Immature natural killer cell (primary cell): ENCODE data around the gene LMO2. TPM values are rescaled to one million over a fixed set of nuclear protein-coding genes. Genes with fewer than 3 reads are reported as not detected.
"Not testable (repeated sequence)": the region's sequence is repeated elsewhere in the genome, so short reads cannot be mapped to it uniquely, and the experiment has no call there.

Experiments
- DNase-seq, 3 donors: peaks; one replicate each; pipeline ENCODE4 v3.0.0; 2022; ENCODE audit warnings: mixed read lengths in 1 of 3
- H3K27ac Mint-ChIP-seq, 6 donors: one replicate each; pipeline ENCODE4 v1.8.0; 2020; ENCODE audit warnings: mixed read lengths in 6 of 6, mild to moderate bottlenecking in 5 of 6, inconsistent platforms in 4 of 6, moderate library complexity in 3 of 6
- H3K27me3 Mint-ChIP-seq, 3 donors: one replicate each; pipeline ENCODE4 v1.8.0; 2020 to 2021; ENCODE audit warnings: low read depth in 3 of 3, mild to moderate bottlenecking in 3 of 3, mixed read lengths in 3 of 3, moderate library complexity in 3 of 3, inconsistent platforms in 1 of 3
- H3K36me3 Mint-ChIP-seq, 3 donors: one replicate each; pipeline ENCODE4 v1.8.0; 2020; ENCODE audit warnings: mixed read lengths in 3 of 3, inconsistent platforms in 2 of 3, mild to moderate bottlenecking in 2 of 3
- H3K4me1 Mint-ChIP-seq, 2 donors: one replicate each; pipeline ENCODE4 v1.8.0; 2020; ENCODE audit warnings: inconsistent platforms in 2 of 2, mild to moderate bottlenecking in 2 of 2, mixed read lengths in 2 of 2, moderate library complexity in 1 of 2
- H3K4me3 Mint-ChIP-seq, 5 donors: one replicate each; pipeline ENCODE4 v1.8.0; 2020; ENCODE audit warnings: mild to moderate bottlenecking in 5 of 5, mixed read lengths in 5 of 5, inconsistent platforms in 3 of 5, moderate library complexity in 3 of 5
- H3K9me3 Mint-ChIP-seq, 6 donors: one replicate each; pipeline ENCODE4 v1.8.0; 2020; ENCODE audit warnings: mild to moderate bottlenecking in 6 of 6, mixed read lengths in 6 of 6, inconsistent platforms in 4 of 6, moderate library complexity in 3 of 6
- polyA plus RNA-seq, 3 donors: library from polyadenylated mRNA; unstranded; fragments of 300-500 nt; fragmentation: Illumina TruSeq; gene quantifications; one replicate each; pipeline ENCODE4 v1.2.3, GENCODE V29; 2021

LMO2 gene
- polyA plus RNA-seq, result 1 to 10 TPM in 2 of 3 donors, under 1 TPM in 1; 0.31 to 2.8 (median 1.9) TPM

- peak within 1 kb of the TSS in 4 of 5 donors; percentile 76 to 87 (median 86) for H3K4me3 Mint-ChIP-seq
Measured at GRCh38 chr11:33891714-33892327, at the start of gene LMO2. TSS of gene LMO2 (minus strand) at chr11:33892076. CDS start at chr11:33869716, 22,360 bp downstream.

GRCh38 chr11:33940538-33940815, 48.6 kb upstream of the LMO2 start:
- H3K27ac Mint-ChIP-seq, result no peak overlapping the region
- H3K9me3 Mint-ChIP-seq, result no peaks in the 10 kb centered on the region

More at GRCh38 chr11:33891714-33892327, at the start of gene LMO2:
- Mint-ChIP-seq H3K4me1 (peaks cover 37 to 57% of the 10 kb centered on the region in 2 donors), H3K27ac (peak within 1 kb of the TSS in 1 of 6 donors; percentile 64), H3K27me3 (peaks cover 25 to 44% (median 32%) of the 10 kb centered on the region in 3 donors), H3K9me3 (peaks cover 0 to 6% (median 0%) of the 10 kb centered on the region in 6 donors), H3K36me3 (no peaks in the 10 kb centered on the region)
- no peak for DNase-seq

GRCh38 chr11:33936725-33937604, 45.1 kb upstream of the LMO2 start:
- no peak for DNase-seq
- peaks cover 0 to 12% (median 5%) of the 10 kb centered on the region in 6 donors for H3K9me3 Mint-ChIP-seq

More at GRCh38 chr11:33940538-33940815, 48.6 kb upstream of the LMO2 start:
- DNase-seq, result no peak
- Mint-ChIP-seq H3K4me3 (no peak overlapping the region), H3K4me1 (no peaks in the 10 kb centered on the region), H3K36me3 (no peaks in the 10 kb centered on the region), H3K27me3 (peaks cover 4 to 10% (median 6%) of the 10 kb centered on the region in 3 donors)

GRCh38 chr11:33935461-33936456, 43.9 kb upstream of the LMO2 start:
- no peak overlapping the region for H3K4me3 Mint-ChIP-seq
- H3K4me1 Mint-ChIP-seq, result peaks cover 14 to 28% of the 10 kb centered on the region in 2 donors
- no peak for DNase-seq
- H3K27me3 Mint-ChIP-seq, result peaks cover 5 to 9% (median 6%) of the 10 kb centered on the region in 3 donors
- no peak overlapping the region for H3K27ac Mint-ChIP-seq
- peaks cover 0 to 16% (median 8%) of the 10 kb centered on the region in 6 donors for H3K9me3 Mint-ChIP-seq
- H3K36me3 Mint-ChIP-seq, result peaks cover 0 to 8% (median 4%) of the 10 kb centered on the region in 3 donors

More at GRCh38 chr11:33936725-33937604, 45.1 kb upstream of the LMO2 start:
- Mint-ChIP-seq H3K36me3 (peaks cover 0 to 7% (median 2%) of the 10 kb centered on the region in 3 donors), H3K4me3 (no peak overlapping the region), H3K27ac (no peak overlapping the region), H3K4me1 (peaks cover 14 to 17% of the 10 kb centered on the region in 2 donors), H3K27me3 (peaks cover 5 to 6% (median 5%) of the 10 kb centered on the region in 3 donors)

GRCh38 chr11:33935005-33935404, 43.1 kb upstream of the LMO2 start:
- no peak for DNase-seq
- no peak overlapping the region for H3K4me3 Mint-ChIP-seq

DNA sequence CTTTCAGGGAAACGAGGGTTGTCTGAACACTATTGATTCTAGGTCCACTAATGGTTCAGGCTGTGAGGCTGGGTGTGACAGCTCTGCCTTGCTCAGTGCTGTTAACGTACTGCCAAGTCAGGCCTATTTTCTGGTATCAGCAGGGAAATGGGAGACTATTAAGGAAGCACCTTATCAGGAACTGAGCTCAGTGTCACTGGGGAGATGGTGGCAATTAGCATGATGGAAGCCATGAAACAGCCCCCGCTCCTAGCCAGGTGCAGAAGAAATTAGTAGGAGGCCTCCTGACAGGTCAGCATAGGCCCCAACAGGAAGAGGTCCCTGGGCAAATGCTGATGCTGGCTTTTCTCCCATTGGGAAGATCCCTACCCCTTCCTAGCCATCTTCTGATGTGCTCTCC, 42.6 kb upstream of the LMO2 start:
- Mint-ChIP-seq H3K36me3 (peaks cover 0 to 8% (median 4%) of the 10 kb centered on the region in 3 donors), H3K4me1 (peaks cover 22 to 37% of the 10 kb centered on the region in 2 donors), H3K27ac (no peak overlapping the region), H3K27me3 (peaks cover 5 to 9% (median 6%) of the 10 kb centered on the region in 3 donors), H3K4me3 (no peak overlapping the region), H3K9me3 (peaks cover 0 to 16% (median 8%) of the 10 kb centered on the region in 6 donors)
- no peak for DNase-seq

More at GRCh38 chr11:33935005-33935404, 43.1 kb upstream of the LMO2 start:
- H3K27ac Mint-ChIP-seq, result no peak overlapping the region
- H3K9me3 Mint-ChIP-seq, result peaks cover 0 to 16% (median 8%) of the 10 kb centered on the region in 6 donors
- peaks cover 5 to 9% (median 6%) of the 10 kb centered on the region in 3 donors for H3K27me3 Mint-ChIP-seq
- peaks cover 21 to 36% of the 10 kb centered on the region in 2 donors for H3K4me1 Mint-ChIP-seq
- peaks cover 0 to 8% (median 4%) of the 10 kb centered on the region in 3 donors for H3K36me3 Mint-ChIP-seq

DNA sequence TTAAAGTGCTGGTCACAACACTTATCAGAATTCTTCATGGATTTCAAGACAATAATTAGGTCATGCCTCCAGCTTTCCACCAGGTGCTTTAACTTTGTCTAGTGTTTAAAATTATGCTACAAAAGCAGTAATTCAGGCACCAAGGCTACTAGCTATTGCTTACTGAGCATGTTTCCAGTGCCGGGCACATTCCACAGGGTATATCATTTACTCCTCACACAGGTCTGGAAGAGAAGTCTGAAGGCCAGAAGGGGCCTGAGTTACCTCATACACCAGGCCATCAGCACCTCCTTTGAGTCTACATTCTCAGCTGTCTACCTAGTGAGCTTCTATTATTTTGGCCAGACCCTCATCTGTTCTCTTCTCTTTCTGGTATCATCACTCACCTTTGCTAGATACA, 41.7 kb upstream of the LMO2 start:
- Mint-ChIP-seq H3K36me3 (peaks cover 0 to 8% (median 4%) of the 10 kb centered on the region in 3 donors), H3K4me1 (peaks cover 22 to 37% of the 10 kb centered on the region in 2 donors), H3K9me3 (peaks cover 0 to 16% (median 8%) of the 10 kb centered on the region in 6 donors), H3K4me3 (no peak overlapping the region), H3K27me3 (peaks cover 5 to 11% (median 9%) of the 10 kb centered on the region in 3 donors), H3K27ac (no peak overlapping the region)
- no peak for DNase-seq

GRCh38 chr11:33932721-33933120, 40.8 kb upstream of the LMO2 start:
- DNase-seq, result no peak
- peaks cover 0 to 8% (median 4%) of the 10 kb centered on the region in 3 donors for H3K36me3 Mint-ChIP-seq
- no peak overlapping the region for H3K27ac Mint-ChIP-seq
- peak overlapping the region in 2 of 5 donors; percentile 32 to 37 for H3K4me3 Mint-ChIP-seq
- H3K9me3 Mint-ChIP-seq, result peaks cover 0 to 16% (median 8%) of the 10 kb centered on the region in 6 donors
- H3K4me1 Mint-ChIP-seq, result peaks cover 22 to 37% of the 10 kb centered on the region in 2 donors
- H3K27me3 Mint-ChIP-seq, result peaks cover 5 to 11% (median 11%) of the 10 kb centered on the region in 3 donors

DNA sequence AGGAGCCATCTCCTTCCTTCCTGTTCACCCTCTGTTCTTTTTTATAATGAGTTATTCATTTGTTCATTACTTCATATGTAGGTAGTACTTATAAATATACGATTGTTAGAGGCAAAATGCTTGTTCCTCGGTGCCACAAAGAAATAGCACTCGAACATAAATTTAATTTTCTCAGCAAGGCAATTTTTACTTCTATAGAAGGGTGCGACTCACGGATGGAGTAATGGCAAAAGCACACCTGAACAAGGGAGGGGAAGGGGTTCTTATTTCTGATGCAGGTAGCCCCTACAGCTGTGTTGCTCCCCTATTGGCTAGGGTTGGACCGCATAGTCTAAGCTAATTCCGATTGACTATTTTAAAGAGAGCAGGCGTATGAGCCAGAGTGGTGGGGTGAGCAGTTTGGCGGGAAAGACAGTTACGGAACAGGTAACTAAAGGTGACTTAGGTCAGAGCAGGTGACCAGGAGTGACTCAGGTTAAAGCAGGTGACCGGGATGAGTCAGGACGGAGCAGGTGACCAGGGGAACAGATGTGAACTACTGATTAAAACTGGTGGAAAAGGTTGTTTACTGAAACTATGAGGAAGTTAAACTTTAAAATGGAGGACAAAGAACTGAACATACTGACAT, 40.0 kb upstream of the LMO2 start:
- not testable (repeated sequence) for H3K27ac Mint-ChIP-seq, H3K36me3 Mint-ChIP-seq, DNase-seq
- H3K4me3 Mint-ChIP-seq, result peak overlapping the region in 1 of 5 donors; percentile 15
- H3K27me3 Mint-ChIP-seq, result peaks cover 0 to 14% (median 7%) of the 10 kb centered on the region in 3 donors
- peaks cover 0 to 16% (median 8%) of the 10 kb centered on the region in 6 donors for H3K9me3 Mint-ChIP-seq
- peaks cover 22 to 37% of the 10 kb centered on the region in 2 donors for H3K4me1 Mint-ChIP-seq

GRCh38 chr11:33931067-33931466, 39.2 kb upstream of the LMO2 start:
- no peak for DNase-seq
- no peak overlapping the region for H3K4me3 Mint-ChIP-seq
- H3K27ac Mint-ChIP-seq, result no peak overlapping the region
- H3K27me3 Mint-ChIP-seq, result peaks cover 0 to 14% (median 6%) of the 10 kb centered on the region in 3 donors
- peaks cover 22 to 37% of the 10 kb centered on the region in 2 donors for H3K4me1 Mint-ChIP-seq
- H3K36me3 Mint-ChIP-seq, result peaks cover 0 to 8% (median 4%) of the 10 kb centered on the region in 3 donors
- H3K9me3 Mint-ChIP-seq, result peaks cover 0 to 16% (median 8%) of the 10 kb centered on the region in 6 donors

GRCh38 chr11:33930317-33931021, 38.6 kb upstream of the LMO2 start:
- Mint-ChIP-seq H3K4me3 (no peak overlapping the region), H3K27me3 (peaks cover 0 to 14% (median 6%) of the 10 kb centered on the region in 3 donors), H3K27ac (no peak overlapping the region), H3K36me3 (peaks cover 0 to 8% (median 4%) of the 10 kb centered on the region in 3 donors), H3K4me1 (peaks cover 22 to 37% of the 10 kb centered on the region in 2 donors), H3K9me3 (peaks cover 0 to 16% (median 8%) of the 10 kb centered on the region in 6 donors)
- no peak for DNase-seq

GRCh38 chr11:33928564-33928963, 36.7 kb upstream of the LMO2 start:
- peaks cover 0 to 16% (median 8%) of the 10 kb centered on the region in 6 donors for H3K9me3 Mint-ChIP-seq
- H3K4me3 Mint-ChIP-seq, result no peak overlapping the region
- H3K36me3 Mint-ChIP-seq, result peaks cover 0 to 8% (median 4%) of the 10 kb centered on the region in 3 donors
- H3K4me1 Mint-ChIP-seq, result peaks cover 19 to 36% of the 10 kb centered on the region in 2 donors
- no peak for DNase-seq
- no peak overlapping the region for H3K27ac Mint-ChIP-seq
- H3K27me3 Mint-ChIP-seq, result peaks cover 0 to 16% (median 7%) of the 10 kb centered on the region in 3 donors
